HUDEP-2 (cell line): ENCODE results near the gene F2.

ENCODE experiments used
- DNase-seq, 76 experiments: peaks; one replicate each; lab custom pipeline; 2025; ENCODE audit not compliant: unreplicated experiment in 76 of 76; lab: John Stamatoyannopoulos, UW

The F2 gene

DNA sequence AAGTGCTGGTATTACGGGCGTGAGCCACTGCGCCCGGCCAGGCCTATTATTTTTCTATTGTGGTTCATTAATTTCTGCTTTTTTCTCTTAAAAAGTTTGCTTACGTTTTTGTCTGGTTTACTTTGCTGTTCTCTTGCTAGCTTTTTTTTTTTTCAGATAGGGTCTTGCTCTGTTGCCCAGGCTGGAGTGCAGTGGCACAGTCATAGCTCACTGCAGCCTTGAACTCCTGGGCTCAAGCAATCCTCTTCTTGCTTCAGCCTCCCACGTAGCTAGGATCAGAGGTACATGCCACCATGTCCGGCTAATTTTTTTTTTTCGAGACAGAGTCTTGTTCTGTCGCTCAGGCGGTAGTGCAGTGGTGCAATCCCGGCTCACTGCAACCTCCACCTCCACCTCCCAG lies 18.7 kb downstream of the F2 start:
- no peak for DNase-seq

GRCh38 chr11:46738887-46739286 lies 19.9 kb downstream of the F2 start:
- peak in 1 of 76 experiments; percentile 8 for DNase-seq

GRCh38 chr11:46741600-46742484 lies 22.8 kb downstream of the F2 start:
- DNase-seq = no peak

DNA sequence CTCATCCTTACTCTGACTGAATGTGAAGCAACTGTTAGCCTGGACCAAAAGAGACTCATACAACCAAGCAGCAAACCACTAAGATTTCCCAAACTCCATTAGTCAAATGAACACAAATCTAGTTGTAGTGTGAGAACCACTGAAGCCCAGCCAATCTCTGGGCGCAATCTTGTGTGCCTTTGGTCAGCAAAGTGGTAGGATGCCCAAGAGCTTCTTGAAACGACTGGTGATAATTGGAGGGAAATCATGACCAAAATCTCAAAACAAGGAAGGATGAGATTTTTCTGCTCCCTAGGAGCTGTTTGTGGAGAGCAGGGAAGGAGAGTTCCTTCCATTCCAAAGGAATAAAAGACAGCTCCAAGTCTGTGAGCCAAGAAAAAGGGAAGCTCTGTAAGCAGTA lies 24.0 kb downstream of the F2 start:
- no peak for DNase-seq

DNA sequence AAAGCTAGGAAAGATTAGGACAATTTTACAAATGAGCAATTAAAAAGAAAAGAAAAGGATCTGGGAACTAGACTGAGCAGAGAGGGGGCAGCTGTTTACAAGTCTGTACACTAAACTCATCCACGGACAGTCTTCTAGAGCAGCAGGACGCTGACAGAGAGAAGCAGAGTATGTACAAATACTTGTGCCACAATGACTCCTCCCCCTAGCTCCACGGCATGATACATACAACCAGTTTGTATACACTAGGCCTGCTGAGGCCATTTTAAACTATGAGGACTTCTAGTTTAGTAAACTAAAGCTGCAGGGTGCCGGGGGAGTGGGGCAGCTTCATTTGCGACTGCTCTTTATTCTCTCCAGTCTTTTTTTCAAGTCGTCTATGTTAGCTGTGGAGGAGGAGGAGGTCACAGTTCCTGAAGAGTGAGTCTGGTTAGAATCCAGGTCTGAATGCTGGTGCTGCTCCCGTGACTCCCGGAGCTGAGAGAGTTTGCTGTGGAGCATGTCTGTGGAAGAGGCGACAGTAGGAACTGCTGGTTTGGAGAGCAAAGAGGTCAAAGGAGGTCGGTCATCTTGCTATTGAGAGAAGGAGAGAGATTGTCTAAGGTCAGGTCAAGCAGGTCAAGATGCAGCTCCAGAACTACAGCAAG lies 24.8 kb downstream of the F2 start:
- no peak for DNase-seq

DNA sequence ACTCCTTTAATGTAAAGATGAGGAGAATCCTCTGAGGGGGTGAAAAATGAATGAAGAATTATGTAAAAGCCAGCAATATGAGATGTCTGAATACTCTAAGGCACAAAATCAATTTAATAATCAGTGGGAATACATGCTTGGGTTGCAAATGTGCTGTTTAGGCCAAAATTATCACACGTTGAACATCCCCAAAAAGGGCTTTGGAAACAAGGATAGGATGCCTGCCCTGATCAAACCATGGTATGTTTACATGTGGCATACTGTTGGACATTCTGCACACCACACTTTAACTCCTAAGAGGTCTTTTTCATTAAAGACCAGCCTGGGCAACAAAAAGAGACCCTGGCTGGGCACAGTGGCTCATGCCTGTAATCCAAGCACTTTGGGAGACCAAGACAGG lies 26.3 kb downstream of the F2 start:
- no peak for DNase-seq

GRCh38 chr11:46745995-46746394 lies 27.0 kb downstream of the F2 start:
- DNase-seq = no peak

DNA sequence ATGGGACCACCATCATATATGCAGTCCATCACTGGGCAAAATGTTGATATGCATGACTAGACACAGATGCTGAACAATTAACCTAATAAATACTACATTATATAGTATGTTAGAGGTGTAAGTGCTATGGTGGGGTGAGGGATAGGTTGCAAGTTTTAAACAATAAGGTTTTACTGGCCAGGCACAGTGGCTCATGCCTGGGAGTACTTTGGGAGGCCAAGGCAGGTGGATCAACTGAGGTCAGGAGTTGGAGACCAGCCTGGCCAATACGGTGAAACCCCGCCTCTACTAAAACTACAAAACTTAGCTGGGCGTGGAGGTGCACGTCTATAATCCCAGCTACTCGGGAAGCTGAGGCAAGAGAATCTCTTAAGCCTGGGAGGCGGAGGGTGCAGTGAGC lies 28.1 kb downstream of the F2 start:
- no peak for DNase-seq

- DNase-seq = no peak
These were observed 36.9 kb downstream of the F2 start for GRCh38 chr11:46755962-46756361.

GRCh38 chr11:46759196-46759595 lies 40.2 kb downstream of the F2 start:
- DNase-seq = no peak

GRCh38 chr11:46760429-46761128 lies 41.6 kb downstream of the F2 start:
- DNase-seq = no peak

DNA sequence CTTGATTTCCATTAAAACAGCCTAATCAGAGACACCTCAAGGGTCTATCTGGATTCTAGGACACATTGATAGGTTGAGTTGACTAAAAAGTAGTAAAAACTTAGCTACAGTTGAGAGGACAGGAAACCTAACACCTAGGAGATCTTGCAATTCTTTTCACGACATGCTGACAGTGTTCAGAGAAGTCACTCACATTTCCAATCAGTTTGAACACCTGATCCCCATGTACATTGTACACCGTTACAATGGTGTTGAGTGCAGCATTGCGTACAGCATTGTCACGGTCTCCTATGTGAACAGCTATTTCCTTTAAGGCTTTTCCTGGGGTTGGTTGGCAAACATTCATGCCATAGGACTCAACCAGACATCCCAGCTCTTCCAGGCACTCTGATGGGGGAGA lies 42.8 kb downstream of the F2 start:
- DNase-seq = no peak

- DNase-seq = no peak
These were observed 43.2 kb downstream of the F2 start for GRCh38 chr11:46762248-46762647.

DNA sequence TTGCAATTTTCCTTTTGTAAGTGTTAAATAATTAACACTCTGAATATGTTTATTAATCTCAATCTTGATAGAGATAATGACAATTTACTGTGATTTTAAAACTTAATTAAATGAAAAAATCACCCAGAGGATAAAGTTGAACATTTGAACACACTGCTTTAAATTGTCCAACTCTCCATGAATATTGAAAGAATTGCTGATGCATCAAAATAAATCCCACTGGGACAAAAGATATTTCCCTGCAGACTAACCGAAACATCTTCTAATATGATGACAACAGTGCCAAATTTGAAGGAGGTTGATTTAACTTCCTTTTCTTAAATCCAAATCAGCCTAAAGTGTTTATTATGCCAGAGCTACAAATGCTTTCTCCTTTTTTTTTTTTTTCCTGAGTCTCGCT lies 47.6 kb downstream of the F2 start:
- no peak for DNase-seq

GRCh38 chr11:46769636-46770221 lies 50.7 kb downstream of the F2 start:
- DNase-seq = no peak

- DNase-seq = no peak
These were observed 57.9 kb downstream of the F2 start for GRCh38 chr11:46776878-46777277.

- no peak for DNase-seq
These were observed 59.4 kb downstream of the F2 start for GRCh38 chr11:46778416-46778815.
